Activated CD4-positive, CD25-positive, alpha-beta regulatory T cell treated with anti-CD3 and anti-CD28 coated beads, Interleukin-2, amount 50 U/mL, for 72 hours (primary cell): ENCODE measurements around the gene IFT52.
"Not testable (repeated sequence)": the region's sequence is repeated elsewhere in the genome, so short reads cannot be mapped to it uniquely, and the experiment has no call there.

Experiments
- DNase-seq: peaks from one replicate; pipeline ENCODE4 v3.0.0; 2021

Gene IFT52

GRCh38 chr20:43568706-43569105 lies 22.0 kb upstream of the IFT52 start:
- DNase-seq: no peak

- no peak for DNase-seq
Measured at GRCh38 chr20:43569282-43569681, 21.5 kb upstream of the IFT52 start.

- no peak for DNase-seq
Measured at GRCh38 chr20:43570496-43570895, 20.2 kb upstream of the IFT52 start.

GRCh38 chr20:43571310-43571709 lies 19.4 kb upstream of the IFT52 start:
- DNase-seq: no peak

GRCh38 chr20:43571771-43572170 lies 19.0 kb upstream of the IFT52 start:
- no peak for DNase-seq

GRCh38 chr20:43572891-43573290 lies 17.8 kb upstream of the IFT52 start:
- no peak for DNase-seq

GRCh38 chr20:43576108-43576507 lies 14.6 kb upstream of the IFT52 start:
- no peak for DNase-seq

GRCh38 chr20:43579861-43580793 lies 10.6 kb upstream of the IFT52 start:
- DNase-seq: no peak

GRCh38 chr20:43583133-43583864 lies 7.4 kb upstream of the IFT52 start:
- DNase-seq: no peak

GRCh38 chr20:43583982-43584432 lies 6.7 kb upstream of the IFT52 start:
- no peak for DNase-seq

GRCh38 chr20:43584448-43585136 lies 6.1 kb upstream of the IFT52 start:
- no peak for DNase-seq

GRCh38 chr20:43586641-43587040 lies 4.1 kb upstream of the IFT52 start:
- DNase-seq: no peak

- DNase-seq: not testable (repeated sequence)
Measured at GRCh38 chr20:43588526-43588925, 2.2 kb upstream of the IFT52 start.

- no peak for DNase-seq
Measured at GRCh38 chr20:43590036-43590391, 723 bp upstream of the IFT52 start.

GRCh38 chr20:43601960-43602359 lies 11.2 kb downstream of the IFT52 start:
- not testable (repeated sequence) for DNase-seq

GRCh38 chr20:43603124-43603523 lies 12.4 kb downstream of the IFT52 start:
- no peak for DNase-seq

GRCh38 chr20:43605715-43606114 lies 15.0 kb downstream of the IFT52 start:
- no peak for DNase-seq

GRCh38 chr20:43607278-43607677 lies 16.5 kb downstream of the IFT52 start:
- not testable (repeated sequence) for DNase-seq

GRCh38 chr20:43631598-43631997 lies 40.9 kb downstream of the IFT52 start:
- no peak for DNase-seq

- no peak for DNase-seq
Measured at GRCh38 chr20:43636429-43636828, 45.7 kb downstream of the IFT52 start.

- no peak for DNase-seq
Measured at GRCh38 chr20:43642548-43642947, 51.8 kb downstream of the IFT52 start.

- no peak for DNase-seq
Measured at GRCh38 chr20:43650997-43651525, 60.3 kb downstream of the IFT52 start.

GRCh38 chr20:43651650-43652184 lies 61.0 kb downstream of the IFT52 start:
- DNase-seq: not testable (repeated sequence)
